ENCODE results near the gene THSD7B.

DNA sequence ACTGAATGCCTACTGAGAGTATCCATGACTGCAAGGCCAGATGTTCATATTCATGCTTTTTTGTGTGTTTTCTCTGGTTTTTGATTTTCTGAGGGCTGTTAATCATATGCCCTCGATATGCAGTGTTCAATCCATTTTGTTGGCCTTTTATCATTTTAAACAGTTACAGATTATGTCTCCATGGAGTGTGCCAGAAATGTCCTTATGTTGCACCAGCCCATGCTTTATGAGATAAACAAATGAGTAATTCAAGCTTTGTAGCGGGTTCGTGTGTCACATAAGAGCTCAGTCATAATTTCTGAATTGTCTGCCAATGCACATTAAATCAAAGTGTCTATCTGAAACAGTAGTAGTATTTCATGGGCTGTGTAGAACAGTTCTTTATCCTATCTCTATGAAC is 583.0 kb downstream of the THSD7B start:
- TF ChIP-seq POLR2AphosphoS5 (IDR thresholded peaks at IDR 0.05) (no peak), CTCF (IDR thresholded peaks at IDR 0.05) (no peak), POLR2A (IDR thresholded peaks at IDR 0.05) (no peak)

Measured in upper lobe of left lung (tissue), 4 donors.